BE2C (cell line): ENCODE measurements around the gene ZNF512.

Source experiments
- DNase-seq: peaks from one replicate; pipeline ENCODE4 v3.0.0-alpha.2; 2020
- H3K27me3 ChIP-seq: fragments of 250-450 bp; sonication (Bioruptor Pico); 2 replicates; pipeline ENCODE4 v1.5.1; 2020; ENCODE audit warnings: mild to moderate bottlenecking
- H3K36me3 ChIP-seq: fragments of 250-450 bp; sonication (Bioruptor Pico); 2 replicates; pipeline ENCODE4 v1.5.1; 2020; ENCODE audit warnings: mild to moderate bottlenecking
- H3K4me1 ChIP-seq: fragments of 250-450 bp; sonication (Bioruptor Pico); 2 replicates; pipeline ENCODE4 v1.5.1; 2020
- H3K4me3 ChIP-seq: 2 replicates; pipeline ENCODE4 v1.5.1; 2011; ENCODE audit warnings: low read depth, low read length
- H3K9me3 ChIP-seq: fragments of 250-450 bp; sonication (Bioruptor Pico); 2 replicates; pipeline ENCODE4 v1.5.1; 2020
- CTCF ChIP-seq: IDR thresholded peaks from 2 replicates; pipeline ENCODE4 v1.5.1; 2012; ENCODE audit warnings: mild to moderate bottlenecking, low read depth, low read length

ZNF512 gene

GRCh38 chr2:27664154-27664574, 81.3 kb downstream of the ZNF512 start:
- peak; percentile 17 for DNase-seq
- Histone ChIP-seq H3K4me1 (peaks cover 3% of the 10 kb centered on the region; the same call in 1 of the 2 replicates), H3K9me3 (no peaks in the 10 kb centered on the region), H3K4me3 (peak overlapping the region; percentile 91), H3K27me3 (no peaks in the 10 kb centered on the region), H3K36me3 (peaks cover 46% of the 10 kb centered on the region)
- no peak for TF ChIP-seq CTCF

- TF ChIP-seq CTCF: no peak
- H3K4me1 ChIP-seq: peaks cover 3% of the 10 kb centered on the region; the same call in 1 of the 2 replicates
- no peaks in the 10 kb centered on the region for H3K9me3 ChIP-seq
- DNase-seq: no peak
- H3K27me3 ChIP-seq: no peaks in the 10 kb centered on the region
- H3K36me3 ChIP-seq: peaks cover 46% of the 10 kb centered on the region
- peak overlapping the region; percentile 91 for H3K4me3 ChIP-seq
Measured at GRCh38 chr2:27664622-27665363, 82.0 kb downstream of the ZNF512 start.

GRCh38 chr2:27667446-27667845, 84.6 kb downstream of the ZNF512 start:
- Histone ChIP-seq H3K36me3 (peaks cover 37% of the 10 kb centered on the region), H3K9me3 (no peaks in the 10 kb centered on the region), H3K4me1 (peaks cover 3% of the 10 kb centered on the region; the same call in 1 of the 2 replicates), H3K27me3 (no peaks in the 10 kb centered on the region), H3K4me3 (no peak overlapping the region)
- DNase-seq: no peak
- no peak for TF ChIP-seq CTCF

- H3K36me3 ChIP-seq: peaks cover 47% of the 10 kb centered on the region
- no peak for TF ChIP-seq CTCF
- no peaks in the 10 kb centered on the region for H3K27me3 ChIP-seq
- H3K4me3 ChIP-seq: no peak overlapping the region
- no peaks in the 10 kb centered on the region for H3K9me3 ChIP-seq
- DNase-seq: no peak
- no peaks in the 10 kb centered on the region for H3K4me1 ChIP-seq
Measured at GRCh38 chr2:27671235-27671634, 88.4 kb downstream of the ZNF512 start.
